H1 (cell line): ENCODE results near the gene EPB41L4B.

Source experiments
- CEBPB ChIP-seq: IDR thresholded peaks from 2 replicates; pipeline ENCODE4 v1.6.1; 2012; ENCODE audit warnings: low read depth, low read length
- CTCF ChIP-seq, 3 experiments: IDR thresholded peaks; 1 replicate in 2 of 3; 2 replicates in 1 of 3; pipeline versions ENCODE4 v1.5.1 to v1.6.1; 2011; ENCODE audit warnings: low read length in 3 of 3, mild to moderate bottlenecking in 3 of 3, inconsistent platforms in 2 of 3, low read depth in 1 of 3, moderate library complexity in 1 of 3; ENCODE audit not compliant: insufficient read depth in 1 of 3; ENCODE audit errors: control extremely low read depth in 1 of 3
- EP300 ChIP-seq, 2 experiments: IDR thresholded peaks; 1 replicate in 1 of 2; 2 replicates in 1 of 2; pipeline ENCODE4 v1.6.1; 2011 to 2012; ENCODE audit warnings: low read depth in 2 of 2, low read length in 2 of 2, mild to moderate bottlenecking in 2 of 2, borderline replicate concordance in 1 of 2, inconsistent platforms in 1 of 2, moderate library complexity in 1 of 2
- EZH2 ChIP-seq: fragments of 200-600 bp; sonication (generic); IDR thresholded peaks from 2 replicates; pipeline ENCODE4 v1.7.1; 2012; ENCODE audit warnings: low read depth, mild to moderate bottlenecking, moderate library complexity, low read length, inconsistent platforms; ENCODE audit not compliant: severe bottlenecking
- KDM1A ChIP-seq: fragments of 200-600, 300-600 bp; sonication (generic); IDR thresholded peaks from 2 replicates; pipeline ENCODE4 v1.7.1; 2016; ENCODE audit warnings: mild to moderate bottlenecking, low read length, borderline replicate concordance
- POLR2AphosphoS5 ChIP-seq: IDR thresholded peaks from 2 replicates; pipeline ENCODE4 v1.6.1; 2011; ENCODE audit warnings: low read depth, low read length
- TAF1 ChIP-seq: IDR thresholded peaks from 2 replicates; pipeline ENCODE4 v1.6.1; 2011; ENCODE audit warnings: mild to moderate bottlenecking, low read depth, low read length
- ZNF274 ChIP-seq: IDR thresholded peaks from 2 replicates; pipeline ENCODE4 v1.7.0; 2012; ENCODE audit warnings: low read length, borderline replicate concordance; ENCODE audit errors: extremely low read depth

GRCh38 chr9:109230277-109230676 lies 90.6 kb downstream of the EPB41L4B start:
- TF ChIP-seq EZH2: no peak
- TF ChIP-seq CTCF (IDR thresholded peaks at IDR 0.05; ENCODE audit: control extremely low read depth in 1 of 3, insufficient read depth in 1 of 3, low read depth in 1 of 3, low read length in 3 of 3): no peak
- TF ChIP-seq KDM1A: no peak
- TF ChIP-seq TAF1: no peak
- TF ChIP-seq EP300 (IDR thresholded peaks at IDR 0.05; ENCODE audit: borderline replicate concordance in 1 of 2, low read depth in 2 of 2, low read length in 2 of 2): no peak
- no peak for TF ChIP-seq POLR2AphosphoS5
- no peak for TF ChIP-seq CEBPB
- no peak for TF ChIP-seq ZNF274
